Measurements from ENCODE around the gene TEX50.
"Not testable (repeated sequence)": the region's sequence is repeated elsewhere in the genome, so short reads cannot be mapped to it uniquely, and the experiment has no call there.

The TEX50 gene

DNA sequence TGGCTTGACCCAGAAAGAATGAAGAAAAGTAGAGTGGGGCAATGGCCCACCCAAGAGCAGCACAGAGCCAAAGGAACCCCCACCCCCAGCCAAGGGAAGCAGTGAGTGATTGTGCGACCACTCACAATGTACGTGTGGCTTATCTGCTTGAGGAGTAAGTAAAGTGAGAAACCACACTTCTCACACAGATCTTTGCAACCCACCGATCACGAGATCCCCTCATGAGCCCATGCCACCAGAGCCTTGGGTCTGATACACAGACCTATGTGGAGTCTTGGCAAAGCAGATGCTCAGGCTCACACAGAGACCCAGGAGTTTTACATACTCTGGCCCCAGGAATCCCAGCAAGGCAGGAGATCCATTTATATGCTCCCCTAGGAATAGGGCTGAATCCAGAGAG, 18.3 kb upstream of the TEX50 start:
- TF ChIP-seq, protein P1, sequence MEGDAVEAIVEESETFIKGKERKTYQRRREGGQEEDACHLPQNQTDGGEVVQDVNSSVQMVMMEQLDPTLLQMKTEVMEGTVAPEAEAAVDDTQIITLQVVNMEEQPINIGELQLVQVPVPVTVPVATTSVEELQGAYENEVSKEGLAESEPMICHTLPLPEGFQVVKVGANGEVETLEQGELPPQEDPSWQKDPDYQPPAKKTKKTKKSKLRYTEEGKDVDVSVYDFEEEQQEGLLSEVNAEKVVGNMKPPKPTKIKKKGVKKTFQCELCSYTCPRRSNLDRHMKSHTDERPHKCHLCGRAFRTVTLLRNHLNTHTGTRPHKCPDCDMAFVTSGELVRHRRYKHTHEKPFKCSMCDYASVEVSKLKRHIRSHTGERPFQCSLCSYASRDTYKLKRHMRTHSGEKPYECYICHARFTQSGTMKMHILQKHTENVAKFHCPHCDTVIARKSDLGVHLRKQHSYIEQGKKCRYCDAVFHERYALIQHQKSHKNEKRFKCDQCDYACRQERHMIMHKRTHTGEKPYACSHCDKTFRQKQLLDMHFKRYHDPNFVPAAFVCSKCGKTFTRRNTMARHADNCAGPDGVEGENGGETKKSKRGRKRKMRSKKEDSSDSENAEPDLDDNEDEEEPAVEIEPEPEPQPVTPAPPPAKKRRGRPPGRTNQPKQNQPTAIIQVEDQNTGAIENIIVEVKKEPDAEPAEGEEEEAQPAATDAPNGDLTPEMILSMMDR (IDR thresholded peaks at IDR 0.05; ENCODE audit: low read depth, low read length): no peak

DNA sequence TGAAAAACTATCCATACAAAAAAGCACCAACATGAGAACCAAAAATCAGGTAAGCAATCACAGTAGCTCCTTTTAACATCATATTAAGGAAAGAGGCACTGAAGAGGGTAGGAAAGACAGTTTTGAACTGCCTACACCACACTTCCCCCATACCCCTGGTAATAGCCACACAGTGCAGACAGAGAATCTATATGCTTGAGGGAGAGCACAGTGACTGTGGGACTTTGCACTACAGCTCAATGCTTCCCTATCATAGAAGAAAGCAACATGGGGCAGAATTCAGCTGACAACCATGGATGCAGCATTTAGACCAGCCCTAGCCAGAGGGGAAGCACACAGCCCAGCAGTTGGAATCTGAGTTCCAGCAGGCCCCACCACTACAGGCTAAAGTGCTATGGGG, 7.9 kb upstream of the TEX50 start:
- TF ChIP-seq, protein P1 (IDR thresholded peaks at IDR 0.05; ENCODE audit: low read depth, low read length): no peak
- no peak for DNase-seq (ENCODE audit: extremely low read depth, low read depth)

More for the DNA sequence above, 18.3 kb upstream of the TEX50 start:
- no peak for DNase-seq (ENCODE audit: extremely low read depth, low read depth)

DNA sequence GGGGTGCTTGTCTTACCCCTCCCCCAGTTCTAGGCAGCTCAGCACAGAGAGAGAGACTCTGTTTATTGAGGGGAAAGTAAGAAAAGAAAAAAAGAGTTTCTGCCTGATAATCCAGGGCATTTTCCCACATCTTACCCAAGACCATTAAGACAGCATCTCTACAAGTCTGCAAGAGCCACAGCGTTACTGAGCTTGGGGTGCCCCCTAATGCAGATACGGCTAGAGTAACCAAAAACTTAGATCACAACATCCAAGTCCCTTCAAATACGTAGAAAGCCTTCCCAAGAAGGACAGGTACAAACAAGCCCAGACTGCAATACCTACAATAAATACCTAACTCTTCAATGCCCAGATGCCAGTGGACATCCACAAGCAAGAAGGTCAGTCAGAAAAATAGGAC, 6.2 kb upstream of the TEX50 start:
- no peak for DNase-seq (ENCODE audit: extremely low read depth, low read depth)
- TF ChIP-seq, protein P1 (IDR thresholded peaks at IDR 0.05; ENCODE audit: low read depth, low read length): peak; percentile 6; the same call in 1 of the 2 replicates

DNA sequence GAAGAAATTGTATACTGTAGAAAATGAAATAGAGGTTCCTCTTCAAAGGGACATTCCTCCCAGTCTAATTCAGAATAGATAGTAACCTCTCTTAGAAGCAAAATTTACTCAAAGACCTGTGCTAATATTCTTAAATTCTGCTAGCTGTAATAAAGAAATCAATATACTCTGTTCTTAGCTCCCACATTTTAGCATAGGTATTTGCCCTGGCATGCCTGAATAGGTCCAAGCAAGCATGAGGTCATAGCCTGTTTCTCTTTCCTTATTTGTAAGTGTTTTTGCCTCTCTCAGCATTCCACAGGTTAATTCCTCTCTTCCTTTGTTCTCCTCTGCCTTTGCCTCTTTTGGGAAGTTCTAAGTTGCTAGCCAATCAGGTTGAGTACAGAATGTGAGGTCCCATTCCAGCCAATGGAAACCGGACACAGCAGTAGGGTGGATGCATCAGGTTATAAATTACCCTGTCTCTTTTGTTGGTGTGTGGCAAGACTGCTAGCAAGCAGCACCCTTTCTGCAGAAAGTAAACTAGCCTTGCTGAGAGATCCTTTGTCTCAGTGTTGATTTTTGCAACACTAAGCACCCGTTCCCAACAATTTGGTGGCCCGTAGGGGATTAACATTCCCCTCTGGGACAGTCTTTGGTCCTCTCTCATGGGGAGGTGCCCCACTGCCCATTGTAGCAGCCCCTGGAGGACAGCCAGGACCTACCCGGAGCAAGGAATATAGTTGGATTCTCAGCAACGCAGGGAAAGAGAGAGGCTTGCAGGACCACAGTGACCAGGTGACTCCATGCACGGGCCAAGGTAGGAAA, 2.3 kb downstream of the TEX50 start:
- not testable (repeated sequence) for DNase-seq (ENCODE audit: extremely low read depth, low read depth)

DNA sequence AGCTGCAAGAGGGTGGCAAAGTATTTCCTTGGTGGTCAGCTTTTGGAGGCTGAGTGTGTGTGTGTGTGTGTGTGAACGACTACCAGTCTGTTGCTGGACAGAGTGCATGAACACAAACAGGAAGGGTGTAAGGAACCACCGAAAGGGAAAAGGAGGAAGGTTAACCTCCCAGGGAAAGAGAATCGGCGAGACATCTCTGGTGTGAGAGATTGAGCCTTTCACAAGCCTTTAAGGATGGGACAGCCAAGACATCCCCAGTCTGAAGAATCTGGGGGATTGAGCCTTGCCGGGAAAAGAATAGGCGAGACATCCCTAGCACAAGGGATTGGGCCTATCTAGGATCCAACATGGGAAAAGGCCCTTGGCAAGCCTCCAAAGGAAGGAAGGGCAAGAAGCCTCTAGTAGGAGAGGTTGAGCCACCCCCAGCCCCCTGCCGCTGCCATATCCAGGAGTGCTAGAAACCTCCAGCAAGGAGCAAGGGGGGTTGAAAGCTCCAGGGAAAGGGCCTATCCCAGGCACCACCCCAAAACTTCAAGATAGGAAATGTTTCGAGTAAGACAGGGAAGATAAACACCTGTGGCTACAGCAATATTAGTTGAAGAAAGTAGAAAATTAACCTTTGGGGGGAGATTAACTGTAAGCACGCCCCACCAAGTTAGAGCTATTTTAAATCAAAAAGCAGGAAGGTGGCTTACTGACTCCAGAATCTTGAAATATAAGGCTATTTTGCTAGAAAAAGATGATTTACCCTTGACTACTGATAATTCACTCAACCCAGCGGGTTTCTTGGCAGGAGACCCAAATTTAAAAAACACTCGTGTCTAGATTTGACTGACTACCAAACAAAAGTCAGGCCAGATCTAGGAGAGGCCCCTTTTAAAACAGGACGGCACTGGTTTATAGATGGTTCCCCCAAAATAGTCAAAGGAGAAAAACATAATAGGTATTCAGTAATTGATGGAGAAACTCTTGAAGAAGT, 3.2 kb downstream of the TEX50 start:
- DNase-seq (ENCODE audit: extremely low read depth, low read depth): no peak
- TF ChIP-seq, protein P1 (IDR thresholded peaks at IDR 0.05; ENCODE audit: low read depth, low read length): no peak

DNA sequence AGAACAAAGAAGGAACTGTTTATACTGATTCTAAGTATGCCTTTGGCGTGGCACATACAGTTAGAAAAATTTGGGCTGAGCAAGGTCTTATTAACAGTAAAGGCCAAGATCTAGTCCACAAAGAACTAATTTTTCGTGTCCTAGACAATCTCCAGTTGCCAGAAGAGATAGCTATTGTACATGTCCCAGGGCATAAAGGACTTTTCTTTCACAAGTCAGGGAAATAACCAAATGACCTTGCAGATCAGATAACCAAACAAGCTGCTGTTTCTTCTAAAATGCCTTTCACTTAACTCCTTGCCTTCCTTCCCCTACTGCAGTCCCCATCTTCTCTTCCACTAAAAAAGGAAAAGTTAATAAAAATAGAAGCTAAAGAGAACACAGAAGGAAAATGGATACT, 4.0 kb downstream of the TEX50 start:
- DNase-seq (ENCODE audit: extremely low read depth, low read depth): no peak

DNA sequence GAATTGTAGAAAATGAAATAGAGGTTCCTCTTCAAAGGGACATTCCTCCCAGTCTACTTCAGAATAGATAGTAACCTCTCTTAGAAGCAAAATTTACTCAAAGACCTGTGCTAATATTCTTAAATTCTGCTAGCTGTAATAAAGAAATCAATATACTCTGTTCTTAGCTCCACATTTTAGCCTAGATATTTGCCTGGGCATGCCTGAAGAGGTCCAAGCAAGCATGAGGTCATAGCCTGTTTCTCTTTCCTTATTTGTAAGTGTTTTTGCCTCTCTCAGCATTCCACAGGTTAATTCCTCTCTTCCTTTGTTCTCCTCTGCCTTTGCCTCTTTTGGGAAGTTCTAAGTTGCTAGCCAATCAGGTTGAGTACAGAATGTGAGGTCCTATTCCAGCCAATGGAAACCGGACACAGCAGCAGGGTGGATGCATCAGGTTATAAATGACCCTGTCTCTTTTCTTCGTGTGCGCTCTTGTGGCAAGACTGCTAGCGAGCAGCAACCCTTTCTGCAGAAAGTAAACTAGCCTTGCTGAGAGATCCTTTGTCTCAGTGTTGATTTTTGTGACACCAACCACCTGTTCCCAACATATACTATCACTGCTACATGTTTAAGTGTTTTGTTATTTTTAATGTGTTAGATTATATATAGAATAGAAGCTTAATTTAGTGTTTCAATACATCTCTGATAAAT, 7.5 kb downstream of the TEX50 start:
- not testable (repeated sequence) for DNase-seq (ENCODE audit: extremely low read depth, low read depth)

More for the DNA sequence above, 4.0 kb downstream of the TEX50 start:
- TF ChIP-seq, protein P1 (IDR thresholded peaks at IDR 0.05; ENCODE audit: low read depth, low read length): no peak

DNA sequence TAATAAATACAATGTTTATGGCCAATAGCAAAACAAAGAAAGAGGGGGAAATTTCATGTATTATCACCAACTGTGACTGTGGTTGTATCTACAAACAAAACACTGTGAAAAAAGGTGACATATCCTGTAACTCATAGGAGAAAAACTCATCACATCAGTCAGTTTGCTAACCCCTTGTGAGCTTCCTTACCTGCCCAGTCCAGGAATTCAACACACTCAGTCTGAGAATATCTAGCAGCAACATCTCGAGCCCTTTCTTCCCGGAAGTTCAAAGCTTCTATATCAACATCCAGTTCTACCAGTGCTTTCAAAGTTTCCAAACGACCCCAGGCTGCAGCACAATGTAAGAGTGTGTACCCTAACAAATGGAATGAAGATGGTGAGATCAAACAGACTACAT, 11.5 kb downstream of the TEX50 start:
- no peak for DNase-seq (ENCODE audit: extremely low read depth, low read depth)
- TF ChIP-seq, protein P1 (IDR thresholded peaks at IDR 0.05; ENCODE audit: low read depth, low read length): no peak
